ENCODE measurements around the gene CDADC1.

- TF ChIP-seq MXI1 (IDR thresholded peaks at IDR 0.05; ENCODE audit: low read depth, low read length) (no peak), JUND (IDR thresholded peaks at IDR 0.05; ENCODE audit: low read depth, low read length) (no peak), CTCF (IDR thresholded peaks at IDR 0.05 in 2 of 3, conservative IDR thresholded peaks at IDR 0.05 in 1 of 3; ENCODE audit: control insufficient read depth in 2 of 3, extremely low read depth in 1 of 3, insufficient read depth in 1 of 3, low read depth in 3 of 3, low read length in 3 of 3) (no peak), YY1 (IDR thresholded peaks at IDR 0.05; ENCODE audit: low read depth, low read length) (no peak), NFYB (IDR thresholded peaks at IDR 0.05; ENCODE audit: insufficient read depth, low read depth, low read length) (no peak)
These were observed 92.4 kb downstream of the CDADC1 start for GRCh38 chr13:49340161-49340560.

Data from GM12878 (cell line).